ENCODE data around the gene HDLBP. TPM values are rescaled to one million over a fixed set of nuclear protein-coding genes. Genes with fewer than 3 reads are reported as not detected.

HDLBP gene
- total and polyA plus RNA-seq, 2 experiments from 2014 or later: 230 to 306 TPM

GRCh38 chr2:241295326-241296095, 20.0 kb downstream of the HDLBP start:
- H3K36me3 Mint-ChIP-seq (ENCODE audit: low read depth): peaks cover 4% of the 10 kb centered on the region; the same call in 2 of the 3 replicates
- peaks cover 14% of the 10 kb centered on the region; the same call in 2 of the 3 replicates for H3K4me1 Mint-ChIP-seq
- H3K4me1 ChIP-seq (ENCODE audit: insufficient read depth): no peaks in the 10 kb centered on the region; the same call in 1 of the 2 replicates
- peaks cover 2% of the 10 kb centered on the region for H3K27me3 Mint-ChIP-seq (ENCODE audit: insufficient read depth, low read depth, poor library complexity)
- no peak overlapping the region for H3K4me3 ChIP-seq
- no peaks in the 10 kb centered on the region for H3K36me3 ChIP-seq (ENCODE audit: insufficient read depth)
- no peak overlapping the region for H3K27ac Mint-ChIP-seq
- no peak overlapping the region for H3K4me3 Mint-ChIP-seq
- H3K79me2 ChIP-seq (replicated peaks; ENCODE audit: insufficient read depth): peaks cover 100% of the 10 kb centered on the region
- no peak for DNase-seq (ENCODE audit: low spot score)
- peaks cover 84% of the 10 kb centered on the region for H4K20me1 ChIP-seq (replicated peaks; ENCODE audit: insufficient read depth)
- H3K9me3 Mint-ChIP-seq: no peaks in the 10 kb centered on the region
- H3F3A ChIP-seq (replicated peaks; ENCODE audit: low read depth): peaks cover 3% of the 10 kb centered on the region; the same call in 1 of the 2 replicates
- TF ChIP-seq ZNF462 (CRISPR knock-in tag; IDR thresholded peaks at IDR 0.05) (no peak), ZNF331 (CRISPR knock-in tag; IDR thresholded peaks at IDR 0.05; ENCODE audit: low read depth) (no peak), EZH2phosphoT487 (IDR thresholded peaks at IDR 0.05; ENCODE audit: unreplicated experiment) (no peak), CREB1 (CRISPR knock-in tag; IDR thresholded peaks at IDR 0.05; ENCODE audit: low read depth) (no peak), STAT1 (IDR thresholded peaks at IDR 0.05; ENCODE audit: unreplicated experiment) (no peak), EZH2 (IDR thresholded peaks at IDR 0.05; ENCODE audit: low read depth, unreplicated experiment) (no peak), ETS1 (IDR thresholded peaks at IDR 0.05) (no peak), CTCF (conservative IDR thresholded peaks at IDR 0.05; ENCODE audit: low read depth in 2 of 2) (no peak), ZNF114 (CRISPR knock-in tag; IDR thresholded peaks at IDR 0.05) (no peak), POLR2AphosphoS5 (IDR thresholded peaks at IDR 0.05; ENCODE audit: low read depth) (no peak), REST (IDR thresholded peaks at IDR 0.05; ENCODE audit: unreplicated experiment) (no peak), JUNB (IDR thresholded peaks at IDR 0.05; ENCODE audit: unreplicated experiment) (no peak), NANOG (IDR thresholded peaks at IDR 0.05; ENCODE audit: borderline replicate concordance) (no peak)
- ATAC-seq: peak; percentile 45
- H2AFZ ChIP-seq: no peak overlapping the region
- H3K9me2 ChIP-seq (ENCODE audit: insufficient read depth): no peaks in the 10 kb centered on the region
- no peak overlapping the region for H3K4me2 ChIP-seq
- peak overlapping the region; percentile 45; the same call in 1 of the 2 replicates for H3K27ac ChIP-seq (ENCODE audit: low read depth)
- no peaks in the 10 kb centered on the region for H3K27me3 ChIP-seq (ENCODE audit: insufficient read depth)
